ENCODE measurements around the gene TCF4. TPM values are rescaled to one million over a fixed set of nuclear protein-coding genes. Genes with fewer than 3 reads are reported as not detected.

Gene TCF4
- total RNA-seq, 4 donors from 2014 or later = 60.9 to 98.4 (median 83.4) TPM

DNA sequence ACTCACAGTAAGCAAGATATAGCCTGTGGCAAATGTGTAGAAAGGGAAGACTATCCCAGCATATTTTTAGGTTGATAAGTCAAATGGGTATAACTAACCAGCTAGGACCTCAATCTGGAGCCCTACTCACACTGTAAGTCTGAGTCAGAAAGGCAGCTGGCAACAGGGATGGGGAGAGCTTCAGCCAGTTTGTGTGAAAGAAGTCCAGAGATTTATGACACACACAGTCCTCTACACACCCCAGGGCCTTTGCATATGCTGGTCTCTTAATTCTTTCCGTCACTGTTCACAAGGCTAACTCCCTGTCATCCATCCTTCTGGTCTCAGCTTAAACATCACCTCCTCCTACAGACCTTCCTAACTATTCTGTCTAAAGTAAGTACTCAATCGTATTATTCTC, 5.9 kb upstream of the TCF4 start:
- DNase-seq (ENCODE audit: low spot score in 2 of 2) = no peak
- H3K4me3 ChIP-seq (ENCODE audit: low read depth, poor library complexity, severe bottlenecking) = no peak overlapping the region
- TF ChIP-seq CTCF (IDR thresholded peaks at IDR 0.05) = no peak
- no peak for TF ChIP-seq POLR2A (IDR thresholded peaks at IDR 0.05)
- WGBS, 2 donors = 89 to 96% methylated on average over 2 of the region's 2 CpGs
- intact Hi-C loops (cut with DNase I; ENCODE audit: low total_unique reads) = no loop called here

DNA sequence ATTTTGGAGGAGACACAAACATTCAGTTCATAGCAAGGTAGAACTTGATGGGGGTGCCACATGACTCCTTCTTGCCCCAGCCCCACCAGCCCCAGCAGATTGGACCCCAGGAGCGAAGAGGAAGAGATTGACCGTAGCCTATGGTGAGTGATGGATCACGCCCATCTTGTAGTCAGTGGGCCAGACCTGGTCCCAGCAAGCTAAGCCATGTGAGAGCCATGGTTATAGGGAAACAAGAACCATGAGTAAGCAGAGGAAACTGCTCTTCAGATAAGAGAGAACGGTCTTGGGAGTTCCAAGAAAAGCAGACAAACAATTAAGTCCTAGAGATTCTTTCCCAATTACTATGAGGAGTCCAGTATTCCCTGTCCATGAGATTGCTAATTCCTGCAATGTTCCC, 4.6 kb upstream of the TCF4 start:
- no peak for DNase-seq (ENCODE audit: low spot score in 2 of 2)
- intact Hi-C loops (cut with DNase I; ENCODE audit: low total_unique reads) = no loop called here
- no peak overlapping the region for H3K4me3 ChIP-seq (ENCODE audit: low read depth, poor library complexity, severe bottlenecking)
- TF ChIP-seq CTCF (IDR thresholded peaks at IDR 0.05) (no peak), POLR2A (IDR thresholded peaks at IDR 0.05) (no peak)
- 83 to 89% methylated on average over 4 of the region's 4 CpGs for WGBS, 2 donors

GRCh38 chr18:55592106-55592505, 4.1 kb upstream of the TCF4 start:
- H3K4me3 ChIP-seq (ENCODE audit: low read depth, poor library complexity, severe bottlenecking) = no peak overlapping the region
- whole genome bisulfite sequencing, 2 donors = 74 to 93% methylated on average over 1 of the region's 1 CpG
- TF ChIP-seq POLR2A (IDR thresholded peaks at IDR 0.05) (no peak), CTCF (IDR thresholded peaks at IDR 0.05) (no peak)
- no peak for DNase-seq (ENCODE audit: low spot score in 2 of 2)
- intact Hi-C loops (cut with DNase I; ENCODE audit: low total_unique reads) = no loop called here

- peak overlapping the region; percentile 28 for H3K4me3 ChIP-seq (ENCODE audit: low read depth, poor library complexity, severe bottlenecking)
- DNase-seq (ENCODE audit: low spot score in 2 of 2) = peak; percentile 97 to 99
- TF ChIP-seq CTCF (IDR thresholded peaks at IDR 0.05) = no peak
- TF ChIP-seq POLR2A (IDR thresholded peaks at IDR 0.05) = peak in 1 of 2 donors; percentile 12
- WGBS, 2 donors = 1 to 3% methylated on average over 37 of the region's 37 CpGs
- intact Hi-C loops (cut with DNase I; ENCODE audit: low total_unique reads) = loop anchor here (5.0 kb wide), 1 partner anchor 167 kb away; no protein-coding TSS in a partner anchor
Measured at GRCh38 chr18:55589625-55590291, 1.8 kb upstream of the TCF4 start.

- DNase-seq (ENCODE audit: low spot score in 2 of 2) = no peak
- no peak for TF ChIP-seq POLR2A (IDR thresholded peaks at IDR 0.05)
- H3K4me3 ChIP-seq (ENCODE audit: low read depth, poor library complexity, severe bottlenecking) = peak overlapping the region; percentile 75
- intact Hi-C loops (cut with DNase I; ENCODE audit: low total_unique reads) = loop anchor here (5.0 kb wide), 1 partner anchor 167 kb away; no protein-coding TSS in a partner anchor
- WGBS, 2 donors = 1% methylated on average over 12 of the region's 12 CpGs
Measured at GRCh38 chr18:55588870-55589595, 1.0 kb upstream of the TCF4 start.

GRCh38 chr18:55587418-55588110, 428 bp downstream of the TCF4 start:
- intact Hi-C loops (cut with DNase I; ENCODE audit: low total_unique reads) = loop anchor here (5.0 kb wide), 1 partner anchor 165 kb away; no protein-coding TSS in a partner anchor
- peak in 1 of 2 donors; percentile 17 for DNase-seq (ENCODE audit: low spot score in 2 of 2)
- 0 to 1% methylated on average over 21 to 41 of the region's 63 CpGs for WGBS, 2 donors
- TF ChIP-seq CTCF (IDR thresholded peaks at IDR 0.05) (no peak), POLR2A (IDR thresholded peaks at IDR 0.05) (no peak)
- H3K4me3 ChIP-seq (ENCODE audit: low read depth, poor library complexity, severe bottlenecking) = peak overlapping the region; percentile 75
